GM12801 (cell line): ENCODE results near the gene UMAD1.

Experiments
- CTCF ChIP-seq: IDR thresholded peaks from one replicate; pipeline ENCODE4 v1.5.1; 2011; ENCODE audit warnings: control low read depth; ENCODE audit not compliant: insufficient read length; ENCODE audit errors: extremely low read depth

The UMAD1 gene

DNA sequence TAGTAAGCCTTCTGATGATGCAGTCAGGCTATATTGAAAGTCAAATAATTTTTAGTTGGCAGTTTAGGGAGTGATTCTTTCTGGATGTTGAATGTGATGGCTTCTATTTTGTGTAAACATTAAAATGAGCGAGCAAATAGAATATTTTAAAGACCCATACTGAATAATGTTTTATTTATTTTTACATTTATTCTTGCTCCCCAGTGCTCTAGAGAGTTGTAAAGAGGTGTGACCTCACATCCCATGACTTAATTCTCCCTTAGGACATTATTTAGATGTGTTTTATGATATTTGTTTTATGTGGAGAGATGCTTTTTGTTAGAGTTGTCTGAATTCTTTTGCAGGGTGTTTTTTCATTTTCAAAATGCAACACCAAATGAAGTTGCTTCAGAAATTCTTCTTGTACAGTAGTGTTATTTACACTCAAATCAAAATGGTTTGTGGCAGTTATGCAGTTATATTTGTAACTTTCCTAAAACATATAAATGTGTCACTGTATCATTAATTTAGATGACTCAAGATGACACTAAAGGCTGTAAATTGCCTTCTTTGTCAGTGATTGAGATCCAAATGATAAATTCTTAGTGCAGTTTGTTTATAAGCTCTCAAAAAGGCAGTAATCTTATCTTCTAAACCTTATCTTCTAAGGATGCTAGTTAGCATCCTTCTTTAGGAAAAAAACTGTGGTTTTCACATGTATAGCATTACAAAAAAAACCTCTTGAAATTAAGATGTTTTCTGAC, 12.4 kb downstream of the UMAD1 start:
- no peak for TF ChIP-seq CTCF

GRCh38 chr7:7653593-7654187, 13.1 kb downstream of the UMAD1 start:
- no peak for TF ChIP-seq CTCF

DNA sequence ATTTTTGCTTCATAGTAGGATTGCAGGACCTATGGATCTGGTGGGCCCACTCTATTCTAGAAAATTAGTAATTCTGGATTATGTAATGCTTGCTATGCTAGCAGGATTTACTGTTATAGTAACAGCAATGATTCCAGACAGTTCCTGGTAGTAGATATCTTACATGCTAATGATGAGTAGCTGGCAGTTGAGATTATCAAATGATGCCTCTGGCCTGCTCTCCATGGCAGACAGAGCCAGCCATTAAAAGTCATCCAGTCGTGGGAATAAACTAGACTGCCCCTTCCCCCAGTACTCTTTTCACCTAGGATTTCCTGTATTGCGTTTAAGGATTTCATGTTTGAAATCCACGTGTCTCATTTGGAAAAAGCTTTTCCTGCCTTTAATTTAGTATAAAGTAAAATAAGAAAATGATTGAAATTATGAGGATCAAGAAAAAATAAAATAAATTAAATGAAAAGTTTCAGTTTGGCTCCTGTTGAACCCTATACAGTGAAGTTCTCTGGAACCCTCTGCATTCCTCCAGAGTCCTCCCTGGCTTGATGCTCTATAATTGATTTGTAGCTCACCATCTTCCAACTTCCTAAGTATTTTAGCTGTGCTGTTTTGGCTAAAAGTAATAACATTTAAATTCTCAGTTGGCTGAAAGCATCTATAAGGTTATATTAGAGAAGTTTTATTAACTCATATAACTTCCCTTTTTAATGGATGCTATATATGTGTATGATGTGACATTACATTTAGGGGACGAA, 14.6 kb downstream of the UMAD1 start:
- TF ChIP-seq CTCF, result no peak

DNA sequence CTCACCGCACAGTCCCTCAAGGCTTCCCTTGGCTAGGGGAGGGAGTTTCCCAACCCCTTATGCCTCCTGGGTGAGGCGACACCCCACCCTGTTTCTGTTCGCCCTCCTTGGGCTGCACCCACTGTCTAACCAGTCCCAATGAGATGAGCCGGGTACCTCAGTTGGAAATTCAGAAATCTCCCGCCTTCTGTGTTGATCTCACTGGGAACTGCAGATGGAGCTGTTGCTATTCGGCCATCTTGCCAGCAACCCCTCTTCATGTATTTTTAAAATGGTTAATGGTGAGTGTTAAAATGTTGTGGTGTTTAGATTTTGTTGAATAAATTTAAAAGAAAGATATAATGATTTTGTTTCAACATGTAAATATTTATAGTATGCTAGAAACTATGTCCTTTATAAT, 22.0 kb downstream of the UMAD1 start:
- TF ChIP-seq CTCF, result no peak

DNA sequence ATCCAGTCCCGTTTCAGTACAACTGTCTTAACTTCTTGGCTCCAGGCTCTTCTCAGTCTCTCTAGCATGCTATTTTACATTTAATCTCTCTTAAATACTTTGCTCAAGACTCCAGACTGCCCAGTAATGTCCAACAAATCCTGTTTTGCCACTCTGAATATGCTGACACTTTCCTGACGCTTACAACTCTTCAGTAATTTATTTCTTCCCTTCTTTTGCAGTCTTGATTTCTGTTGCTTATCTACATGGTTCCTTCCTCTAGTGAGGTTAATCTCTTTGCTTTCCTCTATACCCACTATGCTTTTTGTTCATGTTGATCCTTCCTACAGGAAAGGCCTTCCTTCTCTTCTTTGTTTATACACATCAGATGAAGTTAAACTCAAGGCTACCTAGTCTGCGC, 23.7 kb downstream of the UMAD1 start:
- TF ChIP-seq CTCF, result no peak

DNA sequence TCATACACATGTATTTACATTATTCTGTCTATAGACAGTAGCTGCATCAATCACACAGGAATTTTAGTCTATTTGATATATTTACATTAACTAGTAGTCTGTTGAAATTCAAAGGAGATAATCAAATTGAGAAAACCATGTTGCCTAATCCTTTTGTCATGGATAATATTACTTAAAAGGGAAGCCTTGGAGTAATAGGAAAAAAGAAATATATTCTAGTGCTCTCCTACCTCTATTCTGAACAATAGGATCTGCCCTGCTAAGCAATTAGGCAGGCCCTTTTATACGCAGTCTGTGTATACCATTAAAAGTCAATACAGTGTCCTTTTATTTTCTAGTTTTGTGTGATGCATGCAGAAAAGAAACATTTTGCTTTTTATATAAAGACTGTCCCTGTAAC, 24.5 kb downstream of the UMAD1 start:
- no peak for TF ChIP-seq CTCF

DNA sequence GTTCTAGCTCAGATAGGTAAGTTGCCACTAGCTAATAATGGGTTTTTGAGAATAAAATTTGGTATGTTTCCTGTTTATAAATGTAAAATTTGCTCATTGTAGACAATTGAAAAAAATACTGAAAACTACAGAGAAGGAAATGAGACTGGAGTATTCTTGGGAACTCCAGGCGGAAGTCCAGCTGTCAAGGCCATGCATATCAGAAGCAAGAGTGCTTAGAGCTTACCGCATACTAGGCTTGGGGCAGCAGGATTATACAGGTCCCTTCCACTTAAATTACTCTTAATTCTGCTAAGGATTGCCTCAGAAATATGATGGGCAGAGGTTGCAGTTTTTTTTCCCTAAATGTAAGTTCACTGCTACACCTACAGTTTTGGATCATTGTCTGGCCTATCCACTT, 26.6 kb downstream of the UMAD1 start:
- TF ChIP-seq CTCF, result no peak
